Natural killer cell (primary cell): ENCODE measurements around the gene NFYC. TPM values are rescaled to one million over a fixed set of nuclear protein-coding genes. Genes with fewer than 3 reads are reported as not detected.

ENCODE experiments used
- ATAC-seq, 3 donors: fragments of 150-1000 bp in 2 of 3; fragments of 200-7000 bp in 1 of 3; cut with Tn5 transposase; 1 replicate in 1 of 3; 2 replicates in 2 of 3; pipeline ENCODE4 v1.10.0; 2021; ENCODE audit warnings: mild to moderate bottlenecking in 2 of 3, moderate library complexity in 2 of 3
- DNase-seq, 2 donors: peaks; one replicate each; pipeline versions ENCODE4 v3.0.0 to v3.0.0-alpha.2; 2013 to 2021; ENCODE audit warnings: mixed read lengths in 1 of 2
- H3K27ac ChIP-seq: one replicate; pipeline ENCODE4 v1.5.1; 2013; ENCODE audit warnings: mild to moderate bottlenecking, low read length
- H3K27me3 ChIP-seq: one replicate; pipeline ENCODE4 v1.6.1; 2013; ENCODE audit warnings: low read length; ENCODE audit not compliant: control insufficient read depth, insufficient read depth
- H3K36me3 ChIP-seq: one replicate; pipeline ENCODE4 v1.6.1; 2013; ENCODE audit warnings: low read length; ENCODE audit not compliant: control insufficient read depth, insufficient read depth
- H3K4me1 ChIP-seq: one replicate; pipeline ENCODE4 v1.6.1; 2013; ENCODE audit warnings: low read length; ENCODE audit not compliant: control insufficient read depth, insufficient read depth
- H3K4me3 ChIP-seq: one replicate; pipeline ENCODE4 v1.5.1; 2013; ENCODE audit warnings: low read length
- H3K9me3 ChIP-seq: one replicate; pipeline ENCODE4 v1.6.1; 2013; ENCODE audit warnings: low read length; ENCODE audit not compliant: control insufficient read depth, insufficient read depth
- H3K27ac Mint-ChIP-seq, 2 donors: one replicate each; pipeline ENCODE4 v1.8.0; 2022; ENCODE audit warnings: mild to moderate bottlenecking in 2 of 2, mixed read lengths in 2 of 2, moderate library complexity in 1 of 2
- H3K27me3 Mint-ChIP-seq, 2 donors: one replicate each; pipeline ENCODE4 v1.8.0; 2022; ENCODE audit warnings: low read depth in 2 of 2, mixed read lengths in 2 of 2
- H3K36me3 Mint-ChIP-seq: one replicate; pipeline ENCODE4 v1.8.0; 2022; ENCODE audit warnings: mixed read lengths
- H3K4me1 Mint-ChIP-seq, 2 donors: one replicate each; pipeline ENCODE4 v1.8.0; 2022; ENCODE audit warnings: mixed read lengths in 2 of 2
- H3K4me3 Mint-ChIP-seq: one replicate; pipeline ENCODE4 v1.8.0; 2022; ENCODE audit warnings: mild to moderate bottlenecking, moderate library complexity, mixed read lengths
- H3K9me3 Mint-ChIP-seq, 2 donors: one replicate each; pipeline ENCODE4 v1.8.0; 2022; ENCODE audit warnings: mixed read lengths in 2 of 2
- CTCF ChIP-seq: fragments of 200-600 bp; IDR thresholded peaks from one replicate; pipeline ENCODE4 v1.8.0; 2022; ENCODE audit warnings: antibody characterized with exemption
- WGBS: methylation state at CpG from one replicate; pipeline ENCODE4 v1.1.7; 2013; ENCODE audit warnings: missing lambda C conversion rate; ENCODE audit not compliant: insufficient coverage; 5-methylcytosine and 5-hydroxymethylcytosine counted together
- intact Hi-C: fragments of 100-400 bp; cut with micrococcal nuclease; formaldehyde crosslinking; loops from one replicate; pipeline ENCODE4 v1.14.2; 2022
- total RNA-seq, 4 donors: library from RNA; stranded (reverse); fragments of 120-200 nt in 1 of 4; gene quantifications; one replicate each; pipeline versions ENCODE4 v1.2.3 to v1.2.4, GENCODE V29; 2013 to 2022

The NFYC gene
- total RNA-seq, 3 donors from 2014 or later (not counting 1 experiment from before 2014, with no cell fraction given) = 38.7 to 60.4 (median 48.5) TPM

- peak; percentile 39 to 66 (median 62) for ATAC-seq
- Mint-ChIP-seq H3K4me1 (peaks cover 61 to 62% of the 10 kb centered on the region in 2 donors), H3K27ac (peak overlapping the region; percentile 89 to 97), H3K27me3 (no peaks in the 10 kb centered on the region), H3K4me3 (peak overlapping the region; percentile 81), H3K36me3 (no peaks in the 10 kb centered on the region), H3K9me3 (no peaks in the 10 kb centered on the region)
- DNase-seq = peak in 1 of 2 donors; percentile 66
- no peak for TF ChIP-seq CTCF
- H3K9me3 ChIP-seq = no peaks in the 10 kb centered on the region
- H3K4me1 ChIP-seq = peaks cover 18% of the 10 kb centered on the region
- H3K36me3 ChIP-seq = no peaks in the 10 kb centered on the region
- peak overlapping the region; percentile 92 for H3K27ac ChIP-seq
- H3K27me3 ChIP-seq = no peaks in the 10 kb centered on the region
- intact Hi-C loops = loop anchor here (1.0 kb wide), 1 partner anchor 21 kb away; no protein-coding TSS in a partner anchor
- H3K4me3 ChIP-seq = peak overlapping the region; percentile 5
Measured at GRCh38 chr1:40712997-40713396, 21.5 kb downstream of the NFYC start.

GRCh38 chr1:40715491-40716059 lies 24.1 kb downstream of the NFYC start:
- Mint-ChIP-seq H3K4me1 (peaks cover 40 to 59% of the 10 kb centered on the region in 2 donors), H3K27me3 (no peaks in the 10 kb centered on the region), H3K9me3 (no peaks in the 10 kb centered on the region), H3K36me3 (no peaks in the 10 kb centered on the region), H3K4me3 (no peak overlapping the region), H3K27ac (peak overlapping the region in 1 of 2 donors; percentile 43)
- H3K36me3 ChIP-seq = peaks cover 2% of the 10 kb centered on the region
- no peak overlapping the region for H3K27ac ChIP-seq
- no peak for ATAC-seq
- TF ChIP-seq CTCF = no peak
- WGBS = 92% methylated on average over 2 of the region's 4 CpGs
- intact Hi-C loops = no loop called here
- H3K9me3 ChIP-seq = no peaks in the 10 kb centered on the region
- no peak for DNase-seq
- H3K27me3 ChIP-seq = no peaks in the 10 kb centered on the region
- H3K4me3 ChIP-seq = no peak overlapping the region
- peaks cover 15% of the 10 kb centered on the region for H3K4me1 ChIP-seq

GRCh38 chr1:40717065-40717464 lies 25.6 kb downstream of the NFYC start:
- H3K27ac Mint-ChIP-seq = peak overlapping the region; percentile 15 to 43

More at GRCh38 chr1:40717065-40717464, 25.6 kb downstream of the NFYC start:
- Histone ChIP-seq H3K27ac (no peak overlapping the region), H3K36me3 (peaks cover 2% of the 10 kb centered on the region), H3K27me3 (no peaks in the 10 kb centered on the region), H3K4me3 (no peak overlapping the region), H3K4me1 (peaks cover 6% of the 10 kb centered on the region), H3K9me3 (no peaks in the 10 kb centered on the region)
- DNase-seq (no peak), ATAC-seq (no peak)
- no peak for TF ChIP-seq CTCF
- Mint-ChIP-seq H3K9me3 (no peaks in the 10 kb centered on the region), H3K27me3 (no peaks in the 10 kb centered on the region), H3K36me3 (no peaks in the 10 kb centered on the region), H3K4me1 (peaks cover 25 to 45% of the 10 kb centered on the region in 2 donors), H3K4me3 (no peak overlapping the region)
- WGBS = 100% methylated on average over 1 of the region's 1 CpG
- intact Hi-C loops = no loop called here
